HG02870 (cell line): Measurements from ENCODE around the gene INTS6L.
A peak's percentile ranks its signal among the peaks of the same experiment; 100 is the strongest.
"Not testable (repeated sequence)": the region's sequence is repeated elsewhere in the genome, so short reads cannot be mapped to it uniquely, and the experiment has no call there.

Experiments
- ATAC-seq: cut with Tn5 transposase; IDR thresholded peaks from one replicate; pipeline ENCODE4 v1.9.1; 2021; ENCODE audit warnings: mild to moderate bottlenecking, moderate library complexity; ENCODE audit not compliant: unreplicated experiment

The INTS6L gene

GRCh38 chrX:135595543-135595942 lies 75.1 kb downstream of the INTS6L start:
- no peak for ATAC-seq

DNA sequence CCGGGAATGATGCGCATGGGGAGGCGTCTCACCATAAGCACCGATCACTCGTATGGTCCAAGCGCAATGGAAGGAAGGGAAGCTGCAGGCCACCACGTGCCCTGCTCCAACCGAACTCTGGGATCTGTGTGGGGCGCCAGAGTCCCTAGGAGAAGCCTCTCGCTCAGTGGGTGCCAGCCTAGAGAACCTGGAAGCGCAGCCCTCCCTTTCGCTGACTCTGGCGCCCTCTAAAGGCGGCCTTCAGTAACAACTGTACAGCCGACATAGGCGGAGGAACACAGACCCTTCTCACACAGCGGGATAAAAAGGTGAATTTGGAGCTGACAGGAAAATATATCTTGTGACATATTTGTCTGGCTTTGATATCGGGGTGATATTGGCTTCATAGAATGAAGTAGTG lies 76.0 kb downstream of the INTS6L start:
- peak; percentile 50 for ATAC-seq

DNA sequence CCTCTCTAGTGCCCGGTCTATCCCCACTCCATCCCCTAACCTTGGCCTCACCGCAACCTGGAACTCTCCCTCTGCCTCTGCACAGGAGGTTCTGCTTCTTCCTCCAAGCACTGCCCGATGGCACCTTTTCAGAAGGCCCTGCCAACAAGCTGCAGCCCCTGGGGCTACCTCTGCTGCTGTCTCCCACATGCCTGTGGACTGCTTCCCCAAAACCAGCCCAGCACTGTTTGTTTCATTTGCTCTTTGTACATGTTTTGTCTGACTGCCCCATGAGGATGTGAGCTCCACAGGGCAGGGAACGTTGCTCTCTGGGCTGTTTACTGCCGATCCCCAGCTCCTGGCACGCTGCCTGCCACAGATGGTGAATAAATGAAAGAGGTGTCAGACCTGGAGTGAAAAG lies 85.4 kb downstream of the INTS6L start:
- no peak for ATAC-seq

GRCh38 chrX:135624408-135625204 lies 104.1 kb downstream of the INTS6L start:
- ATAC-seq, result not testable (repeated sequence)

GRCh38 chrX:135625995-135626394 lies 105.5 kb downstream of the INTS6L start:
- ATAC-seq, result no peak

DNA sequence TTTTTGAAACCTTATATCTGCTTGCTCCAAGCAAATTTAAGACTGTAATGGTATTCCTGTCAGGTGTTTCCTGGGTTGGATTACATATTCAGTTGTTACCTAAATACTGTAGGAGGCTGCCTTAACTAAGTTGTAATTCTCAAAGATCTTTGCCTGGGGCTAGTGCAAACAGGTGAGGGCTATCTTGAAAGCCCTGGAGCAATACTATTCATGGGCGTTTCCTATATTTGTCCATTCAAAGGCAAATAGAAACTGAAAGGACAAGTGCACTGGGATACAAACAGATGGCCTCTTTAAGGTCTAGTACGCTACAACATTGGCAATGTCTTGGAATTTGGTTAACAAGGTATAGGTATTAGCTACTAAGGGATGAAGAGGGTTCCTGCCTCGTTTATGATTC lies 108.9 kb downstream of the INTS6L start:
- no peak for ATAC-seq
